VCaP (cell line): ENCODE data around the gene EMID1.

ENCODE experiments used
- H3K27ac ChIP-seq: fragments of 450-650 bp; 2 replicates; pipeline ENCODE4 v1.5.1; 2017
- CTCF ChIP-seq: fragments of 450-650 bp; conservative IDR thresholded peaks from 2 replicates; pipeline ENCODE4 v1.5.1; 2017; ENCODE audit warnings: mild to moderate bottlenecking, moderate library complexity

The EMID1 gene

GRCh38 chr22:29166180-29166579, 39.5 kb upstream of the EMID1 start:
- no peak for TF ChIP-seq CTCF
- H3K27ac ChIP-seq, result no peak overlapping the region

GRCh38 chr22:29167032-29167911, 38.4 kb upstream of the EMID1 start:
- no peak for TF ChIP-seq CTCF
- no peak overlapping the region for H3K27ac ChIP-seq

GRCh38 chr22:29171721-29172120, 34.0 kb upstream of the EMID1 start:
- H3K27ac ChIP-seq, result no peak overlapping the region

GRCh38 chr22:29172216-29172615, 33.5 kb upstream of the EMID1 start:
- TF ChIP-seq CTCF, result no peak
- H3K27ac ChIP-seq, result no peak overlapping the region

More at GRCh38 chr22:29171721-29172120, 34.0 kb upstream of the EMID1 start:
- TF ChIP-seq CTCF, result no peak

GRCh38 chr22:29175312-29175835, 30.3 kb upstream of the EMID1 start:
- no peak for TF ChIP-seq CTCF
- H3K27ac ChIP-seq, result no peak overlapping the region

- H3K27ac ChIP-seq, result no peak overlapping the region
- TF ChIP-seq CTCF, result no peak
Measured at GRCh38 chr22:29183971-29184848, 21.5 kb upstream of the EMID1 start.

- no peak overlapping the region for H3K27ac ChIP-seq
- no peak for TF ChIP-seq CTCF
Measured at GRCh38 chr22:29184849-29185490, 20.7 kb upstream of the EMID1 start.
